C4-2B (cell line): ENCODE measurements around the gene ZNF804B.

Experiments used
- CTCF ChIP-seq: fragments of 450-650 bp; conservative IDR thresholded peaks from 2 replicates; pipeline ENCODE4 v1.5.1; 2017; ENCODE audit warnings: mild to moderate bottlenecking
- ZFX ChIP-seq: fragments of 450-650 bp; IDR thresholded peaks from 2 replicates; pipeline ENCODE4 v1.6.1; 2017

DNA sequence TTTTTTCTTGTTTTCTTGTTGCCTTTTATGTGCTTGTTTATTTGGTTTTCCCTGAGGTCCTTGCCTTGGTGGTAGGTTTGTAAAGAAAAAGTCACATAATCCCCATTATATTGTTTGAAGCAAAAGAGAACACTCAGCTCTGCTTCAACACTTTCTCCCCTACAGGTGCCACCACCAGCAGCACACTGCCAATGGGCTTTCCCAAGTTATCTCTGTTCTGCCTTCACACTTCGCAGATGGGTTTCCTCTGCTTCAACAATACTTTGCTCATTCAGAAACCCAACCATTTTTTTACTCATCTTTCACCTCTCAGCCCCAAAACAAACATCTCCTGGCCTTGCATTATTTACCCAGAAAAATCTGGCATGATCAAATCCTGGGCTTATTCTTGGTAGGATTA is 411.1 kb downstream of the ZNF804B start:
- no peak for TF ChIP-seq CTCF
- no peak for TF ChIP-seq ZFX
